T-helper 2 cell treated with Interferon-gamma antibody and Interleukin-4, amounts not matched to agents 100 ng/mL and 5 ng/mL, for 36 hours (primary cell): ENCODE data around the gene LRRC30. TPM values are rescaled to one million over a fixed set of nuclear protein-coding genes. Genes with fewer than 3 reads are reported as not detected.
"Not testable (repeated sequence)": the region's sequence is repeated elsewhere in the genome, so short reads cannot be mapped to it uniquely, and the experiment has no call there.

Source experiments
- intact Hi-C: fragments of 100-400 bp; cut with micrococcal nuclease; formaldehyde crosslinking; loops from one replicate; pipeline ENCODE4 v1.15.1; 2023
- total RNA-seq: library from RNA; stranded (reverse); gene quantifications from 2 replicates; pipeline ENCODE4 v1.2.3, GENCODE V29; 2022

Gene LRRC30
- not detected in 2 replicates for total RNA-seq

GRCh38 chr18:7230626-7231349 is at the start of gene LRRC30:
LRRC30 (plus strand) TSS chr18:7231089; CDS start chr18:7231139, 50 bp downstream.
- intact Hi-C loops, result no loop called here

- intact Hi-C loops, result no loop called here
Measured at GRCh38 chr18:7185701-7186100, 45.2 kb upstream of the LRRC30 start.

- intact Hi-C loops, result no loop called here
Measured at GRCh38 chr18:7190547-7191156, 40.2 kb upstream of the LRRC30 start.

- intact Hi-C loops, result no loop called here
Measured at GRCh38 chr18:7191736-7192135, 39.2 kb upstream of the LRRC30 start.

GRCh38 chr18:7195266-7195665 is 35.6 kb upstream of the LRRC30 start:
- intact Hi-C loops, result no loop called here

GRCh38 chr18:7196421-7196820 is 34.5 kb upstream of the LRRC30 start:
- intact Hi-C loops, result no loop called here

- intact Hi-C loops, result no loop called here
Measured at GRCh38 chr18:7197854-7198253, 33.0 kb upstream of the LRRC30 start.

- intact Hi-C loops, result no loop called here
Measured at GRCh38 chr18:7198326-7198725, 32.6 kb upstream of the LRRC30 start.

GRCh38 chr18:7201096-7201495 is 29.8 kb upstream of the LRRC30 start:
- intact Hi-C loops, result no loop called here

GRCh38 chr18:7202169-7202568 is 28.7 kb upstream of the LRRC30 start:
- intact Hi-C loops, result no loop called here

- intact Hi-C loops, result not testable (repeated sequence)
Measured at GRCh38 chr18:7203601-7204000, 27.3 kb upstream of the LRRC30 start.

- intact Hi-C loops, result no loop called here
Measured at GRCh38 chr18:7205346-7205745, 25.5 kb upstream of the LRRC30 start.

GRCh38 chr18:7206217-7206616 is 24.7 kb upstream of the LRRC30 start:
- intact Hi-C loops, result no loop called here

- intact Hi-C loops, result no loop called here
Measured at GRCh38 chr18:7207366-7207915, 23.4 kb upstream of the LRRC30 start.

GRCh38 chr18:7221424-7222155 is 9.3 kb upstream of the LRRC30 start:
- intact Hi-C loops, result no loop called here

GRCh38 chr18:7224198-7224597 is 6.7 kb upstream of the LRRC30 start:
- intact Hi-C loops, result no loop called here

GRCh38 chr18:7232218-7232617 is 1.3 kb downstream of the LRRC30 start:
- intact Hi-C loops, result no loop called here

- intact Hi-C loops, result no loop called here
Measured at GRCh38 chr18:7233134-7233810, 2.4 kb downstream of the LRRC30 start.

- intact Hi-C loops, result no loop called here
Measured at GRCh38 chr18:7234091-7234490, 3.2 kb downstream of the LRRC30 start.

GRCh38 chr18:7234956-7235355 is 4.1 kb downstream of the LRRC30 start:
- intact Hi-C loops, result no loop called here

GRCh38 chr18:7236072-7236471 is 5.2 kb downstream of the LRRC30 start:
- intact Hi-C loops, result no loop called here

- intact Hi-C loops, result no loop called here
Measured at GRCh38 chr18:7236933-7237332, 6.0 kb downstream of the LRRC30 start.
